Measurements from ENCODE around the gene CDC20B.
"Not testable (repeated sequence)": the region's sequence is repeated elsewhere in the genome, so short reads cannot be mapped to it uniquely, and the experiment has no call there.

Gene CDC20B

DNA sequence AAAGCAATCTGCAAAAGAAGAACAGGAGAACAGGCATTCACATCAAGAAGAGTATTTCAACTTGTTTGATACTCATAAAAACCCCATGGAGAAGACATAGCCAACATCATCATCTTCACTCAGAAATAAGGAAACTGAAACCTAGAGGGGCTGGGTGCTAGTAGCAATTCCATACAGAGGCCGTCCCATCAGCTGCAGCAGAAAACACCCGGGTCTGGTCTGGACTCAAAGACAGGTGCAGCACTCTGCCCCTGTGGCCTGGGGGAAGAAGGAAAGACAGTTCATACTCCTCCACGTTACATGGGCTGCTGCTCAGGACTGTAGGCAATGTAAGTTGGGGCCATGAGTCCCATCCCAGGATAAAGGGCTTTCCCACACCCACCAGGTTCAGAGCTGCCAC lies 58.9 kb downstream of the CDC20B start:
- FAIRE-seq (no peak), DNase-seq (ENCODE audit: insufficient read length, low spot score) (no peak)
- TF ChIP-seq, protein P1, sequence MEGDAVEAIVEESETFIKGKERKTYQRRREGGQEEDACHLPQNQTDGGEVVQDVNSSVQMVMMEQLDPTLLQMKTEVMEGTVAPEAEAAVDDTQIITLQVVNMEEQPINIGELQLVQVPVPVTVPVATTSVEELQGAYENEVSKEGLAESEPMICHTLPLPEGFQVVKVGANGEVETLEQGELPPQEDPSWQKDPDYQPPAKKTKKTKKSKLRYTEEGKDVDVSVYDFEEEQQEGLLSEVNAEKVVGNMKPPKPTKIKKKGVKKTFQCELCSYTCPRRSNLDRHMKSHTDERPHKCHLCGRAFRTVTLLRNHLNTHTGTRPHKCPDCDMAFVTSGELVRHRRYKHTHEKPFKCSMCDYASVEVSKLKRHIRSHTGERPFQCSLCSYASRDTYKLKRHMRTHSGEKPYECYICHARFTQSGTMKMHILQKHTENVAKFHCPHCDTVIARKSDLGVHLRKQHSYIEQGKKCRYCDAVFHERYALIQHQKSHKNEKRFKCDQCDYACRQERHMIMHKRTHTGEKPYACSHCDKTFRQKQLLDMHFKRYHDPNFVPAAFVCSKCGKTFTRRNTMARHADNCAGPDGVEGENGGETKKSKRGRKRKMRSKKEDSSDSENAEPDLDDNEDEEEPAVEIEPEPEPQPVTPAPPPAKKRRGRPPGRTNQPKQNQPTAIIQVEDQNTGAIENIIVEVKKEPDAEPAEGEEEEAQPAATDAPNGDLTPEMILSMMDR (IDR thresholded peaks at IDR 0.05; ENCODE audit: insufficient read depth, missing control alignments), result no peak

DNA sequence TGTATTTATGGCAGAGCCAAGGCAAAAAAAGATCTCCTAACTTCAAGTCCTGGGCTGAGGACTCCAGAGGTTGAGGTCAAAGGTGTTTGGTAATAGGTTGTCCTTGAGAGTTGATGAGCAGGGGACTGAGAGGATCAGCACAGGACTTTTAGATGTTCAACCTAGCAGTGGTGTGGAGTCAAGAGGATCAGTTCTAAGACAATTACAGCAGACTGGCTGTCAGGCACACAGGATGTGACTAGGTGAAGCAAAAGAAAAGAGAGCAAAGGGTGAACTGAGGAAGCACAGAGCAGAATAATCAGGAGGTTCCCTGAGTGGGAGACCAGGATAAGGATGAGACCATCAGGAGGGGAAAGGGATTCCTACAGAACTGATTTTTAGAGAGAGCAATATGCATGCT lies 59.6 kb downstream of the CDC20B start:
- TF ChIP-seq, protein P1 (IDR thresholded peaks at IDR 0.05; ENCODE audit: insufficient read depth, missing control alignments), result no peak
- FAIRE-seq, result no peak
- no peak for DNase-seq (ENCODE audit: insufficient read length, low spot score)

DNA sequence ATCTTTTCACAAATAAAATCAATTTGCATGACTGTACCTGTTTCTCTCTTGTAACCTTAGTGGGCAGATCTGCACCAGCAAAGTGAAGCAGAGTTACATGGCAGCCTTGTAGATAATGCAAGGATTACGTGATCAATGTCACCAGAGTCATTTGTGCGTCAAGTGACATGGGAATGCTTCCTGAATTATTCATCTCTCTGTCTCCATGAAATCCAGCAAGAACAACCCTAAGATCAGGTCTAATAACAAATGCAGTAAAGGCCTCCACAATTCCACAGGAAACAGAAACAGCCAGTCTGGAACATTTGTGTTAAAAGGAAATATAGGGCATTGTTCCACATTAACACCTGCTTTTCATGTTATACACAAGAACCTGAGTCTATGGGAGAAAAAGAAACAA lies 62.8 kb downstream of the CDC20B start:
- FAIRE-seq (no peak), DNase-seq (ENCODE audit: insufficient read length, low spot score) (no peak)
- TF ChIP-seq, protein P1 (IDR thresholded peaks at IDR 0.05; ENCODE audit: insufficient read depth, missing control alignments), result no peak

DNA sequence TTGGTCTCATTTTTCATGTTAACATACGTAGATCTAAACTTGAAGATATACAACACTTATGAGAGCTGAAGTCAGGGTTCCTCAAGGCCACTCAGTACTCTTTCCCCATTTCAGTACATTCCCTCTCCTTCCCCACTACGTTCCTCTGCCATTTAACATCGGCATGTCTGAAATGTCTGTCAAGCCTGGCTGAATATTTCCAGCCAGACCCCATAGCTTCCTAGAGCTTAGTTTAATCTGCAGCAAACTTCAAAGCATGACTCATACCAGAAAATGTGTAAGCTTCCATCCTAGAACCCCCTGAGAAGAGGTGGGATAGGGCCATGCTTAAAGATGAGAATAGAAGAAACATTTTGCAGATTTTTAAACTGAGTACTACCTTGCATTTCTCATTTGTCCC lies 64.3 kb downstream of the CDC20B start:
- TF ChIP-seq, protein P1 (IDR thresholded peaks at IDR 0.05; ENCODE audit: insufficient read depth, missing control alignments), result no peak
- DNase-seq (ENCODE audit: insufficient read length, low spot score) (no peak), FAIRE-seq (no peak)

DNA sequence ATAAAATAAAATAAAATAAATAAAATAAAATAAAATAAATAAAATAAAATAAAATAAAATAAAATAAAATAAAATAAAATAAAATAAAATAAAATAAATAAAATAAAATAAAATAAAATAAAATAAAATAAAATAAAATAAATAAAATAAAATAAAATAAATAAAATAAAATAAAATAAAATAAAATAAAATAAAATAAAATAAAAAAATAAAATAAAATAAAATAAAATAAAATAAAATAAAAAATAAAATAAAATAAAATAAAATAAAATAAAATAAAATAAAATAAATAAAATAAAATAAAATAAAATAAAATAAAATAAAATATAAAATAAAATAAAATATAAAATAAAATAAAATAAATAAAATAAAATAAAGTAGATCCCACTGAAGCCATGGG lies 67.0 kb downstream of the CDC20B start:
- not testable (repeated sequence) for FAIRE-seq; DNase-seq (ENCODE audit: insufficient read length, low spot score)

GRCh38 chr5:55104946-55105701 lies 67.9 kb downstream of the CDC20B start:
- FAIRE-seq, result no peak
- no peak for DNase-seq (ENCODE audit: insufficient read length, low spot score)
- TF ChIP-seq, protein P1 (IDR thresholded peaks at IDR 0.05; ENCODE audit: insufficient read depth, missing control alignments), result no peak

- no peak for DNase-seq (ENCODE audit: insufficient read length, low spot score)
Measured at GRCh38 chr5:55104036-55104772, 68.8 kb downstream of the CDC20B start.

More at GRCh38 chr5:55104036-55104772, 68.8 kb downstream of the CDC20B start:
- TF ChIP-seq, protein P1 (IDR thresholded peaks at IDR 0.05; ENCODE audit: insufficient read depth, missing control alignments), result no peak
- no peak for FAIRE-seq
